Choroid plexus epithelial cell (primary cell): ENCODE data around the gene CHRM4.

Source experiments
- DNase-seq: peaks from one replicate; pipeline ENCODE4 v3.0.0-alpha.2; 2010; ENCODE audit warnings: low read depth
- H3K4me3 ChIP-seq: 2 replicates; pipeline ENCODE4 v1.5.1; 2011; ENCODE audit warnings: low read depth, mild to moderate bottlenecking, control low read depth, low read length, moderate library complexity
- TF ChIP-seq, protein P1 (sequence below): conservative IDR thresholded peaks from 2 replicates; pipeline ENCODE4 v1.5.1; 2011; ENCODE audit warnings: low read depth, mild to moderate bottlenecking, control low read depth, inconsistent platforms, low read length, moderate library complexity

CHRM4 gene

DNA sequence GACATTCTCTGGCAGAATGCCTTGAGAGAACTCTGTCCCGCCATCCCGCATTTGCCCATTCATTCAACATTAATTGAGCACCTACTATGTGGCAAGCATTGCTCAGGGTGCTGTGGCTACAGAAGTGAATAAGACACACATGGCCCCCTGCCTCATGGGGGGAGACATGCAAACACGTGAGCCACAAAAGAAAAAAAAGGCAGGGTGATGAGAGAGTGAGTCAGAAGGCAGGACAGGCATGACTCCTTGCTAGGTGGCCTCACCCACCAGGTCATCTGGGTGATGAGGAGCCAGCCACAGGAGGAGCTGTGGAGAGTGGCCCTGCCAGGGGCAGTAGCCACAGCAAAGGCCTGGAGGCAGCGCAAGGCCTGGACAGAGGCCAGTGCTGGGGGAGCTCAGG lies 4.9 kb downstream of the CHRM4 start:
- no peak for DNase-seq
- no peak overlapping the region for H3K4me3 ChIP-seq
- TF ChIP-seq, protein P1, sequence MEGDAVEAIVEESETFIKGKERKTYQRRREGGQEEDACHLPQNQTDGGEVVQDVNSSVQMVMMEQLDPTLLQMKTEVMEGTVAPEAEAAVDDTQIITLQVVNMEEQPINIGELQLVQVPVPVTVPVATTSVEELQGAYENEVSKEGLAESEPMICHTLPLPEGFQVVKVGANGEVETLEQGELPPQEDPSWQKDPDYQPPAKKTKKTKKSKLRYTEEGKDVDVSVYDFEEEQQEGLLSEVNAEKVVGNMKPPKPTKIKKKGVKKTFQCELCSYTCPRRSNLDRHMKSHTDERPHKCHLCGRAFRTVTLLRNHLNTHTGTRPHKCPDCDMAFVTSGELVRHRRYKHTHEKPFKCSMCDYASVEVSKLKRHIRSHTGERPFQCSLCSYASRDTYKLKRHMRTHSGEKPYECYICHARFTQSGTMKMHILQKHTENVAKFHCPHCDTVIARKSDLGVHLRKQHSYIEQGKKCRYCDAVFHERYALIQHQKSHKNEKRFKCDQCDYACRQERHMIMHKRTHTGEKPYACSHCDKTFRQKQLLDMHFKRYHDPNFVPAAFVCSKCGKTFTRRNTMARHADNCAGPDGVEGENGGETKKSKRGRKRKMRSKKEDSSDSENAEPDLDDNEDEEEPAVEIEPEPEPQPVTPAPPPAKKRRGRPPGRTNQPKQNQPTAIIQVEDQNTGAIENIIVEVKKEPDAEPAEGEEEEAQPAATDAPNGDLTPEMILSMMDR, result no peak

DNA sequence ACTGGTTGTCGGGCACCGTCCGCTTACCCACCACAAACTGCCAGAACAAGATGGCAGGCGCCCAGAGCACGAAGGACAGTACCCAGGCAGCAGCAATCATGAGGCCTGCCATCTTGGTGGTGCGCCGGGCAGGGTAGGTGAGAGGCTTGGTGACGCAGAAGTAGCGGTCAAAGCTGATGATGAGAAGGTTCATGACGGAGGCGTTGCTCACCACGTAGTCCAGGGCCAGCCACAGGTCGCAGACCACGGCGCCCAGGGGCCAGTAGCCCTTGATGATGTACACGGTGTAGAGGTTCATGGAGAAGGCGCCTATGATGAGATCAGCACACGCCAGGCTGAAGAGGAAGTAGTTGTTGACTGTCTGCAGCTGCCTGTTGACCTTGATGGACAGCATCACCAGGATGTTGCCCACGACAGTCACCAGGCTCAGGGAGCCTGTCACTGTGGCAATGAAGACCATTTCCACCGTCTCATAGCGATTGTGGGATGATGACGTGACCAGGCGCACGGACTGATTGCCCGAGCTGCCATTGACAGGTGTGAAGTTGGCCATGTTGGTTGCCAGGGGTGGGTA lies 5.5 kb downstream of the CHRM4 start:
- no peak for DNase-seq
- TF ChIP-seq, protein P1, result no peak
- no peak overlapping the region for H3K4me3 ChIP-seq

DNA sequence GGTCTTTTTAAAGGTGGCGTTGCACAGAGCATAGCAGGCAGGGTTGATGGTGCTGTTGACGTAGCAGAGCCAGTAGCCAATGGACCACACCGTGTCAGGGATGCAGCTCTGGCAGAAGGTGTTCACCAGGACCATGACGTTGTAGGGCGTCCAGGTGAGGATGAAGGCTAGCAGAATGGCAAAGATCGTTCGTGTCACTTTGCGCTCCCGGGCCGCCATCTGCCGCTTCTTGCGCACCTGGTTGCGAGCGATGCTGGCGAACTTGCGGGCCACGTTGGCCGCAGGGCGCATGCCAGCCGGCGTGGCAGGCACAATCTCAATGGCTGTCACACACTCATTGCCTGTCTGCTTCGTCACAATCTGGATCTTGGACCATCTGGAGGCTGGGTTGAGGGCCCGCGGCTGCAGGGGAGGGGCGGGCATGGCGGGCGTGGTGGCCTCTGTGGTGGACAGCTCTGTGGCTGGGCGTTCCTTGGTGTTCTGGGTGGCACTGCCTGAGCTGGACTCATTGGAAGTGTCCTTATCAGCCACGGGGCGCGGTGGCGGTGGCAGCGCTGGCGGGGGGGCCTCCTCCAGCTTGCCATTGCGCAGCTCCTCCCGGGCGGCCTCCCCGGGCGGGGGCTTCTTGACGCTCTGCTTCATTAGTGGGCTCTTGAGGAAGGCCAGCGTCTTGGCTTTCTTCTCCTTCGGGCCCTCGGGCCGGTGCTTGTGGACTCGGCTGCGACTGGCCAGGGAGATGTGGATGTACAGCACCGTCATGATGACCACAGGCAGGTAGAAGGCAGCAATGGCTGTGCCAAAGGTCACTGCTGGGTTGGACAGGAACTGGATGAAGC lies 6.2 kb downstream of the CHRM4 start:
- TF ChIP-seq, protein P1, result no peak
- DNase-seq, result no peak
- H3K4me3 ChIP-seq, result no peak overlapping the region

DNA sequence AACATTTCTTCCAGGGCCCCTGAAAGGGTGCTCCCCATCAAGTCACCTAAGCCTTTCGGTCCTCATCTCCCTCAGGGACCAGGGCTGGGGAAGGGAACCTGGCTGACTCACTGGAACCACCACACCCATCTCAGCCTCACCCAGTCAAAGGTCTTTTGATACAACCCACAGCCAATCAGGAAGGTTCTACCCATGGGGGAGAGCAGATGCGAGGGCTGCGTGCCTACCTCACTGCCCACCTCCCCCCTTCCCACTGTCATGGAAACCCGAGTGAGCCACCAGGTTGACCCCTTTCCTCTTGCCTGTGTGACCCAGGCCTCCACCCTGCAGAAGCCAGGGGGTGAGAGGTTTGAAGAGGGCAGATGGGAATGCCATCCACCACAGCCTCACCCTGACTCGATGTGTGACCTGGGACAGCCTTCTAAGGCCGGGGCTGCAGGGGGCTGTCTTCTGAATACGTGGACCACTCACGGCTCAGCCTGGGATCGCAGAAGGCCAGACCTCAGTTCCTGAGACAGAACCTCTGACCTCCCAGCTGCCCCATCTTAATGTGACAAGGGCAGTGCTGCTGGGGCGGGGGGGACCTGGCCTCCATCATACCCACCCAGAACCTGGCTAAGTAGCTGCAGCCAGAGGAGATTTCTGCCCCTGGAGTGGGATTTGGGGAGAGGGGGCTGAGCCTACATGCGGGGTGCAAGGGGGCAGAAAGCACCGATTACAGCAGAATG lies 7.4 kb downstream of the CHRM4 start:
- no peak overlapping the region for H3K4me3 ChIP-seq
- no peak for DNase-seq
- TF ChIP-seq, protein P1, result no peak

DNA sequence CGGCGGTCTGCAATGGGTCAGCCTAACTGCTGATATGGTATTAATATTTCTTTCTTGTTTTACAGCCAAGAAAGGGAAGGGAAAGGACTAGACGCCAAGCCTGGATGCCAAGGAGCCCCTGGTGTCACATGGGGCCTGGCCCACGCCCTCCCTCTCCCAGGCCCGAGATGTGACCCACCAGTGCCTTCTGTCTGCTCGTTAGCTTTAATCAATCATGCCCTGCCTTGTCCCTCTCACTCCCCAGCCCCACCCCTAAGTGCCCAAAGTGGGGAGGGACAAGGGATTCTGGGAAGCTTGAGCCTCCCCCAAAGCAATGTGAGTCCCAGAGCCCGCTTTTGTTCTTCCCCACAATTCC lies 8.2 kb downstream of the CHRM4 start:
- no peak overlapping the region for H3K4me3 ChIP-seq
- TF ChIP-seq, protein P1, result no peak
- no peak for DNase-seq

DNA sequence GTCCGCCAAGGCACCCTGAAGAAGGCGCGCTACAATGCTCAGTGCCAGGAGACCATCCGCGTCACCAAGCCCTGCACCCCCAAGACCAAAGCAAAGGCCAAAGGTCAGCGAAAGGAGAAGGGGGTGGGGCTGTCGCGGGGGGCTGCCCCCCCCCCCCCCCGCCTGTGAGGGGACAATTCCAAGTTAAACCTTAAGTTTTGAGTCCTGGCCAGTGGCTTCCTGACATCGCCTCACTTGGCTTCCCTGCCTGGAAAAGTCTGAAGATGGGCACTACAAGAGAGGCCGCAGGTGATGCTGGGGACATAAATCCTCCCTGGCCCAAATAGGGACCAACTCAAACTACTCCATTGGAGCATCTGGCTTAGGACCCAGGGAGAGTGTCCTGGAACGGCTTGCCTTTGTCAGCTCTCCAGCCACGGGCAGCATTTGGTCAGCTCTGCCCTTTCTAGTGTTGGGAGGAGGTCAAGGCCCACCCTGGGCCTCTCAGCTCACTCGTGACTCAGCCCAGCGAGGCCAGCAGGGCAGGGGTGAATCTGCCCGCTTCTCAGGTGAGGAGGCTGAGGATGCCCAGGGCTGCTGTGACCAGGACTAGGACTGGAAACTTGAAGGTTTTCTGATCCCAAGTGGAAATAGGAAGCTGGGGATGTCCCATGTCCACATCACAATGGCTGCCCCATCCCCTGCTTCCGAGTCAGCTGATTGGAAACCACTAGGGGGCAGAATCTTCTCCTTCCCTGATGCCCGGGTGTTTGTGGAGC lies 8.8 kb downstream of the CHRM4 start:
- H3K4me3 ChIP-seq, result peak overlapping the region; percentile 54

More for the DNA sequence above, 8.8 kb downstream of the CHRM4 start:
- peak; percentile 66 for DNase-seq
- TF ChIP-seq, protein P1, result peak; percentile 72
